Measurements from ENCODE around the gene GART. TPM values are rescaled to one million over a fixed set of nuclear protein-coding genes. Genes with fewer than 3 reads are reported as not detected.

GART gene
- total RNA-seq, 4 donors from 2014 or later, result 45.4 to 69.0 (median 61.7) TPM

DNA sequence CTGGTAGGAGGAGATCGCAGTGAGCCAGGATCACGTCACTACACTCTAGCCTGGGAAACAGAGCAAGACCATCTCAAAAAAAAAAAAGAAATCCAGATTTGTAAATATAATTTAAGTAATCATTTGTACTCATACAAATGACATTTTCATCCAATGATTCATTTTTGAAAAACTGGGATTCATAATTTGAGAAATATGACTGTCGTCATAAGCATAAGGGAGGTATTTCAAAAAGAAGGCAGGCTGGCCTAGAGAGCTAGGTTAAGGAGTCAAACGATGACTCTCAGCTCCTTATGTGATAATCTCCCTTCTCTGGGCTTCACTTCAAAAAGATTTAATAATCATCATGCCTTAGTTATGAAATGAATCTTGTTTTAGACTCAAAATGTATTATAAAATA is 2.3 kb downstream of the GART start:
- TF ChIP-seq, protein P1, sequence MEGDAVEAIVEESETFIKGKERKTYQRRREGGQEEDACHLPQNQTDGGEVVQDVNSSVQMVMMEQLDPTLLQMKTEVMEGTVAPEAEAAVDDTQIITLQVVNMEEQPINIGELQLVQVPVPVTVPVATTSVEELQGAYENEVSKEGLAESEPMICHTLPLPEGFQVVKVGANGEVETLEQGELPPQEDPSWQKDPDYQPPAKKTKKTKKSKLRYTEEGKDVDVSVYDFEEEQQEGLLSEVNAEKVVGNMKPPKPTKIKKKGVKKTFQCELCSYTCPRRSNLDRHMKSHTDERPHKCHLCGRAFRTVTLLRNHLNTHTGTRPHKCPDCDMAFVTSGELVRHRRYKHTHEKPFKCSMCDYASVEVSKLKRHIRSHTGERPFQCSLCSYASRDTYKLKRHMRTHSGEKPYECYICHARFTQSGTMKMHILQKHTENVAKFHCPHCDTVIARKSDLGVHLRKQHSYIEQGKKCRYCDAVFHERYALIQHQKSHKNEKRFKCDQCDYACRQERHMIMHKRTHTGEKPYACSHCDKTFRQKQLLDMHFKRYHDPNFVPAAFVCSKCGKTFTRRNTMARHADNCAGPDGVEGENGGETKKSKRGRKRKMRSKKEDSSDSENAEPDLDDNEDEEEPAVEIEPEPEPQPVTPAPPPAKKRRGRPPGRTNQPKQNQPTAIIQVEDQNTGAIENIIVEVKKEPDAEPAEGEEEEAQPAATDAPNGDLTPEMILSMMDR (IDR thresholded peaks at IDR 0.05), result no peak
- TF ChIP-seq POLR2A (IDR thresholded peaks at IDR 0.05), result no peak
- Histone ChIP-seq H3K27me3 (no peaks in the 10 kb centered on the region), H3K36me3 (peaks cover 0 to 43% (median 0%) of the 10 kb centered on the region in 3 donors), H3K9me3 (no peaks in the 10 kb centered on the region), H3K27ac (peak overlapping the region in 1 of 4 donors; percentile 60), H3K4me1 (peaks cover 0 to 13% (median 5%) of the 10 kb centered on the region in 4 donors), H3K4me3 (no peak overlapping the region)
- no peak for DNase-seq

DNA sequence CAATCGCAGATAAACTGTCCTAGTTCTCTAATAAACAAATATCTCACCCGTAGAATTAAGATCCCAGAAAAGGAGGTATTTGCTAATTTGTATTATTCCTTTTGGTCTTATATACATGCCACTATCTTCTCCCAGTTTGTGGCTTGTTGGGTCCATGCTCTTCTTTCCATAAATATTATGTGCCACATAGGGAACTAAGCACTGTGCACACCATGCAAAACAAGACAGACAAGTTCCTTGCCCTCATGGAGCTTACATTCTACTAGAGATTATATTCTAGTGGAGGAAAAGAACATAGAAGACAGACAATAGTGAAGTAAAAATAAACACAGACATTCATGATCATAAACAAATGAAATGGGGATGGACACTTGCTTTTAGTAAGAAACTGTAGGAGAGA is 4.7 kb downstream of the GART start:
- Histone ChIP-seq H3K9me3 (no peaks in the 10 kb centered on the region), H3K4me1 (peaks cover 0 to 13% (median 5%) of the 10 kb centered on the region in 4 donors), H3K4me3 (no peak overlapping the region), H3K27me3 (no peaks in the 10 kb centered on the region), H3K27ac (no peak overlapping the region), H3K36me3 (peaks cover 0 to 67% (median 4%) of the 10 kb centered on the region in 3 donors)
- DNase-seq, result no peak
- TF ChIP-seq POLR2A (IDR thresholded peaks at IDR 0.05), result no peak
- TF ChIP-seq, protein P1 (IDR thresholded peaks at IDR 0.05), result no peak

DNA sequence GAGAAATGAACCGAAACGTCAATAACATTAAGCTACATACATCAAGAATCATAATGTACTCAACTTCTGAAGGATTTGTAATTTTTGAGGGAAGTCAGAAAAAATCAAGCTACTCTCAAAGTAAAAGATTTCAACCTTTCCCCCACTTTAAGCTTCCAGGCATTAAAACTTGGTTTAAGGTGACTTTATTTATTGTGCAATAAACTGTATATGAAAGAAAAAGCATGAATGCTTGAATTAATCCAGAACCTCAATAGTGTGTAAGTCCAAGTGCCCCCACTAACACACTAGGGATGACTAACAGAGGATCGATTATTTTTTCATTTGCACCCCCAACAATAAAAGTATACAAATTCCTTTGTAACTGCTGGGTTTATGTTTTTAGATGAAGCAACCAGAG is 10.9 kb downstream of the GART start:
- Histone ChIP-seq H3K27ac (no peak overlapping the region), H3K4me3 (no peak overlapping the region), H3K4me1 (no peaks in the 10 kb centered on the region), H3K27me3 (no peaks in the 10 kb centered on the region), H3K9me3 (no peaks in the 10 kb centered on the region), H3K36me3 (peaks cover 0 to 98% (median 8%) of the 10 kb centered on the region in 3 donors)
- no peak for DNase-seq
- TF ChIP-seq POLR2A (IDR thresholded peaks at IDR 0.05), result no peak
- TF ChIP-seq, protein P1 (IDR thresholded peaks at IDR 0.05), result no peak

DNA sequence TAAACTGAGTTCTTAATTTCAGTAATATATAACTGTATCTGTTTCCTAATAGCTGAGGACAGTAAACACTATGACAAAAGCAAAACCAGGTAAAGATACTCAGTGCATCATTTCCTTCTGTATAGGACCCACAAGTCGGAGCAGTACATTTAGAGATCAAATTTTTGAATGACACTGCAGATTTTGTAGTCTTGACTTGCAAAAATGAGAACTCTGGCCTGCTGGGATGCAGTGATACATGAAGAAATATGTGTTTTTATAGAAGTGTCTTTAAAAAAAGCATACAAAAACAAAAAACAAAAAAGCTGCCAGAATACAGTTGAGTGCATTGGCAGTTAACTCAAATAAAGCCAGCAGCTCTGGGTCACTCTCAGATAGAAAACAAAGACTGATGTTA is 19.0 kb downstream of the GART start:
- no peak for DNase-seq
- H3K27me3 ChIP-seq, result no peaks in the 10 kb centered on the region
- no peak overlapping the region for H3K27ac ChIP-seq
- H3K4me1 ChIP-seq, result no peaks in the 10 kb centered on the region
- no peak overlapping the region for H3K4me3 ChIP-seq
- no peaks in the 10 kb centered on the region for H3K9me3 ChIP-seq
- TF ChIP-seq, protein P1 (IDR thresholded peaks at IDR 0.05), result no peak
- no peak for TF ChIP-seq POLR2A (IDR thresholded peaks at IDR 0.05)
- H3K36me3 ChIP-seq, result peaks cover 0 to 62% (median 2%) of the 10 kb centered on the region in 3 donors

DNA sequence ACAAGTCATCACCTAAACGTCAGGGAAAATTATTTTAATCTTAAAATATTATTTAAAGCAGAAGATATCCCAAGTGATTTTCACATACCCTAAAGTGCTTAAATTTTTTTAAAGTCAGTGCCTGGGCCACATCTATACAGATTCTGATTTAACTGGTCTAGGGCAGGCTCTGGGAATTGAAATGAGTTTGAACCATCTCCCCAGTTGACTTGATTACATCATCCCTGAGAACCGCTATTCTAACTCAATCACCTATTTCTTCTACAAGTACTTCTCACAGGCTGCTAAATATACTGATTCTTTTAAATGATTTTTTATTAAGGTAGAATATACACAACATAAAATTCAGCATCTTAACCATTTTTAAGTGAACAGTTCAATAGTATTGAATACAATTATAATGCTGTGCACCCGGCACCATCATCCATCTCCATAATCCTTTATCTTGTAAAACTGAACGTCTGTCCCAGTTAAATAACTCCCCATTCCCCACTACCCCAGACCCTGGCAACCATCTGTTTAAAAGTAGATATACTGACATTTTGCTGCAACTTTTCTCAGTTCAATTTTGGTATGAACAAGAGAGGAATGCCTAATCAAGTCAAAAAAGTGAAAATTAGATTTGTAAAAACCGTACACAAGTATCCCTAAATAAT is 19.5 kb downstream of the GART start:
- no peak for DNase-seq
- Histone ChIP-seq H3K4me1 (no peaks in the 10 kb centered on the region), H3K27ac (no peak overlapping the region), H3K9me3 (no peaks in the 10 kb centered on the region), H3K4me3 (no peak overlapping the region), H3K27me3 (no peaks in the 10 kb centered on the region), H3K36me3 (peaks cover 0 to 62% (median 0%) of the 10 kb centered on the region in 3 donors)
- no peak for TF ChIP-seq POLR2A (IDR thresholded peaks at IDR 0.05)
- TF ChIP-seq, protein P1 (IDR thresholded peaks at IDR 0.05), result no peak

Data from Peyer's patch (tissue), 4 donors.